ENCODE measurements around the gene SLC25A47. TPM values are rescaled to one million over a fixed set of nuclear protein-coding genes. Genes with fewer than 3 reads are reported as not detected.

SLC25A47 gene
- total and polyA plus RNA-seq, 9 of the 15 experiments (the other 6 are each of a cell fraction or from before 2014, with no cell fraction given): 0.09 to 0.23 (median 0.22) TPM; not detected in 6

DNA sequence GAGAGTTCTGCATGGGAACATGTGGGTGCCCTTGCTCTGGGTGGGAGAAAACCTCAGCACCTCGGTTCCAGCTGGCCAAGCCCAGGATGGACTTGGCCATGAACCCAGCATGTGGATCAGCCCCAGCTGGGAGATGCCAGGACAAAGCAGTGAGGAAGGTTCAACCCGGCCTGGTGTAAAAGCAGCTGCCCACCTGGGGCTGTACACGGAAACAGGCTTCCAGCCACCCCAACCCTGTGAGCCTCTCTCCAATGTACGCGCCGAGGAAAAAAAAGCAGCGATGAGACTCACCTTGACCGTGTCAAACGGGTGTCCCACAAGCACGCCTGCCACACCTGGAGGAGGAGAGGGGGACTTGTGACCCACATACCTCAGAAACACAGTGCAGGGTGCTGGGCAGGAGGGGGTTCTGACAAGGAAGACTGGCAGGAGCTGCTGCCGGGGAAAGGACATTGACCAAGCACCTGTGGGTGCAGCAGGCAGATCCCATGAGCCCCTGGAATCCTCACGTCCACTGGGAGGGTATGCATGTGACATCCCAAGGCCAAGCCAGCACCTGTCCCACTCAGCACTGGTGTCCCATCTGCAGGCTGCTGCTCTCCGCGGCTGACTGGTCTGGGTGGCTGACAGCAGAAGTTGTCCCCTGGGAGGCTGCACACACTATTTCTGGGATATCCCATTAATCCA lies 24.4 kb upstream of the SLC25A47 start (continued):
- TF ChIP-seq, protein P1, sequence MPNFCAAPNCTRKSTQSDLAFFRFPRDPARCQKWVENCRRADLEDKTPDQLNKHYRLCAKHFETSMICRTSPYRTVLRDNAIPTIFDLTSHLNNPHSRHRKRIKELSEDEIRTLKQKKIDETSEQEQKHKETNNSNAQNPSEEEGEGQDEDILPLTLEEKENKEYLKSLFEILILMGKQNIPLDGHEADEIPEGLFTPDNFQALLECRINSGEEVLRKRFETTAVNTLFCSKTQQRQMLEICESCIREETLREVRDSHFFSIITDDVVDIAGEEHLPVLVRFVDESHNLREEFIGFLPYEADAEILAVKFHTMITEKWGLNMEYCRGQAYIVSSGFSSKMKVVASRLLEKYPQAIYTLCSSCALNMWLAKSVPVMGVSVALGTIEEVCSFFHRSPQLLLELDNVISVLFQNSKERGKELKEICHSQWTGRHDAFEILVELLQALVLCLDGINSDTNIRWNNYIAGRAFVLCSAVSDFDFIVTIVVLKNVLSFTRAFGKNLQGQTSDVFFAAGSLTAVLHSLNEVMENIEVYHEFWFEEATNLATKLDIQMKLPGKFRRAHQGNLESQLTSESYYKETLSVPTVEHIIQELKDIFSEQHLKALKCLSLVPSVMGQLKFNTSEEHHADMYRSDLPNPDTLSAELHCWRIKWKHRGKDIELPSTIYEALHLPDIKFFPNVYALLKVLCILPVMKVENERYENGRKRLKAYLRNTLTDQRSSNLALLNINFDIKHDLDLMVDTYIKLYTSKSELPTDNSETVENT (CRISPR knock-in tag; IDR thresholded peaks at IDR 0.05): no peak
- no peak for TF ChIP-seq MAZ (CRISPR knock-in tag; conservative IDR thresholded peaks at IDR 0.05 in 1 of 2, IDR thresholded peaks at IDR 0.05 in 1 of 2)

DNA sequence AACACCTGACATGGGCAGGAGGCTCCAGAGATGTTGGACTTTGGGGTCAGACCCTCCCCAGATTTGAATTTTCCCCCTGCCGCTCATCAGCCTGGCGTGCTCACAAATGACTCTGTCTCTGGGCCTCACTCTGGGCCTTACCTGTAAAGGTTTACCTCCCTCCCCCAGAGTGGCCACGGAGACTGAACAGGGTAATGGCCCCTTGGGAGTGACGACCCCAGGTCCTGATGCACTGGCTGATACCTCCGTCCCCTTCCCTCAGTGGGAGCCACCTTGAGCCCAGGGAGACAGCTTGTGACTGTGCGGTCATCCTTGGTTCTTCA lies 23.9 kb upstream of the SLC25A47 start:
- intact Hi-C loops (cut with micrococcal nuclease) (no loop called here), in situ Hi-C loops (cut with MboI) (no loop called here)
- no peak overlapping the region for H3K4me2 ChIP-seq (ENCODE audit: insufficient read depth, low read length)
- TF ChIP-seq MYC (IDR thresholded peaks at IDR 0.05; ENCODE audit: low read depth, low read length) (no peak), MYC (CRISPR knock-in tag; IDR thresholded peaks at IDR 0.05; ENCODE audit: borderline replicate concordance, low read depth) (no peak), SMC3 (conservative IDR thresholded peaks at IDR 0.05; ENCODE audit: insufficient read depth, low read depth, low read length) (no peak), KLF6 (CRISPR knock-in tag; IDR thresholded peaks at IDR 0.05; ENCODE audit: borderline replicate concordance) (no peak)
- TF ChIP-seq, protein P2, sequence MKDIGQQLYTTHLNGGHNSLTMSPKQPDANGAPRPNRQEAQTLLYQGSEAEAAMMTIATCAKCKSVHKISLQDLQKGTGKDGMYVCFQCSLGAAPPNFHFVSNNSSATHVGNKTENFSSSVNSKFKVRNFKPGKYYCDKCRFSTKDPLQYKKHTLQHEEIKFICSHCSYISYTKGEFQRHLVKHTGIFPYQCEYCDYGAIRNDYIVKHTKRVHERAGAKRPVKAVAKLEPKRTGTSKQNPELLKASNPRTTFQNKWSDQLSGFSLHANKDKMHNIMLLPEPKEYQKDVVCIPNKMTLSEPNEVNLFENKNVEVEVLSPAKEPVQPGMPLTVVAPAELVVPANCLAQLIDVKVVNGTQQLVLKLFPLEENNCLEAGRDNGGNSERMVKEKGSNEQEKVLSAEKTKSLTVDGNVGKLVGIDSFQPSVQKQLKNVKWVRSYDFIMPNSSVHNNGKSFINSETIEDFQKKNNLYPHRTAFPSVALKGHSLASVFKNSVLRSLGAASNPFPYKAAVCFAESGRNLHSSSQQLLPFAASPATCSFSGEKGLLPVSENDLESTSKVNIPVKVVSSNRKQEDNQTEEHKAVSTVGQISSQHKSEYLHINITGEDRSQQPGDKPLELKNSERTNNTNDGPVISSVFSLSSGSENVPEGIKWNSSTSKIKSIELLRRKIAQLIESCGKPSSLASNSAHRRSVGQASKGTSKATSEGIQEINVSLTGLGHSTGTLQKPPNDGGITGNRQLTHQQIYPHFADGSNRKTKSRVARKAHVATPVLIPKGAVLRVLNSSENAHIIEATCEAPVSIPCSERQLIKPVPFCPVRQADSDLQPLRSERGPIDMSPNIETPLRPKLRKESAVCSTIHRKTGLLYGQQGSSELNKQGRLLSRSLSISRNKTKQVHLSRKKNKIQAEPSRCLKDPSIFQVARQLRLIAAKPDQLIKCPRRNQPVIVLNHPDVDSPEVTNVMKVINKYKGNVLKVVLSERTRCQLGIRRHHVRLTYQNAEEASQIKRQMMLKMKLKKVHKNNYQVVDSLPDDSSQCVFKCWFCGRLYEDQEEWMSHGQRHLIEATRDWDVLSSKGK (CRISPR knock-in tag; IDR thresholded peaks at IDR 0.05): no peak
- H4K20me1 ChIP-seq (replicated peaks; ENCODE audit: control insufficient read depth, insufficient read depth, low read length): no peaks in the 10 kb centered on the region
- H3K27ac ChIP-seq (ENCODE audit: extremely low read depth, low read depth, low read length): no peak overlapping the region
- H2AFZ ChIP-seq (ENCODE audit: low read depth, low read length): no peak overlapping the region
- ChIA-PET CTCF (ENCODE audit: low intra/inter-chr PET ratio) (no interaction called here), POLR2A (interaction anchor here (0.9 kb wide), 1 partner anchor 16 kb away, joined by 6 read pairs; no protein-coding TSS in a partner anchor)
- H3K36me3 ChIP-seq (ENCODE audit: control insufficient read depth, insufficient read depth, low read length): no peaks in the 10 kb centered on the region
- no peaks in the 10 kb centered on the region for H3K9me3 ChIP-seq (replicated peaks; ENCODE audit: control insufficient read depth, insufficient read depth, low read depth, low read length)
- H3K79me2 ChIP-seq (ENCODE audit: control insufficient read depth, insufficient read depth, low read length): no peaks in the 10 kb centered on the region
- BruUV-seq (replicated peaks): no TSS peak
- no peak overlapping the region for H3K9ac ChIP-seq (ENCODE audit: insufficient read depth in 1 of 2, low read depth in 2 of 2, low read length in 2 of 2)
- ATAC-seq: no peak
- WGBS (ENCODE audit: insufficient coverage, low coverage, missing lambda C conversion rate): 67% methylated on average over 4 of the region's 6 CpGs
- FAIRE-seq: no peak
- peaks cover 9 to 27% of the 10 kb centered on the region in 2 experiments for H3K4me1 ChIP-seq (replicated peaks in 1 of 2; ENCODE audit: control insufficient read depth in 2 of 2, insufficient read depth in 2 of 2, low read length in 2 of 2)
- H3K27me3 ChIP-seq (ENCODE audit: control insufficient read depth in 2 of 2, insufficient read depth in 2 of 2, low read length in 2 of 2): no peaks in the 10 kb centered on the region
- peaks cover 4% of the 10 kb centered on the region for H3K9me1 ChIP-seq (ENCODE audit: control insufficient read depth, insufficient read depth, low read length)
- no peak overlapping the region for H3K4me3 ChIP-seq
- no peak for DNase-seq (ENCODE audit: extremely low read depth in 1 of 4, low spot score in 3 of 4)

All from K562 (cell line).